OCI-LY7 (cell line): ENCODE data around the gene SURF4.

Experiments used
- CTCF ChIP-seq: fragments of 200-600 bp; sonication (generic); conservative IDR thresholded peaks from 2 replicates; pipeline ENCODE4 v1.5.1; 2014; ENCODE audit warnings: mild to moderate bottlenecking, antibody characterized with exemption, low read length, moderate library complexity, mixed read lengths
- EZH2phosphoT487 ChIP-seq: fragments of 200-600 bp; sonication (generic); IDR thresholded peaks from 2 replicates; pipeline ENCODE4 v1.6.1; 2018; ENCODE audit warnings: low read depth, borderline replicate concordance, mild to moderate bottlenecking, mixed run types, antibody characterized with exemption, low read length, moderate library complexity, mixed read lengths

- TF ChIP-seq CTCF (no peak), EZH2phosphoT487 (no peak)
Observed at GRCh38 chr9:133390713-133391112, 14.9 kb upstream of the SURF4 start.
